Measurements from ENCODE around the gene ZNF205.
"Not testable (repeated sequence)": the region's sequence is repeated elsewhere in the genome, so short reads cannot be mapped to it uniquely, and the experiment has no call there.

- TF ChIP-seq POLR2A (IDR thresholded peaks at IDR 0.05), result not testable (repeated sequence)
- TF ChIP-seq, protein P1, sequence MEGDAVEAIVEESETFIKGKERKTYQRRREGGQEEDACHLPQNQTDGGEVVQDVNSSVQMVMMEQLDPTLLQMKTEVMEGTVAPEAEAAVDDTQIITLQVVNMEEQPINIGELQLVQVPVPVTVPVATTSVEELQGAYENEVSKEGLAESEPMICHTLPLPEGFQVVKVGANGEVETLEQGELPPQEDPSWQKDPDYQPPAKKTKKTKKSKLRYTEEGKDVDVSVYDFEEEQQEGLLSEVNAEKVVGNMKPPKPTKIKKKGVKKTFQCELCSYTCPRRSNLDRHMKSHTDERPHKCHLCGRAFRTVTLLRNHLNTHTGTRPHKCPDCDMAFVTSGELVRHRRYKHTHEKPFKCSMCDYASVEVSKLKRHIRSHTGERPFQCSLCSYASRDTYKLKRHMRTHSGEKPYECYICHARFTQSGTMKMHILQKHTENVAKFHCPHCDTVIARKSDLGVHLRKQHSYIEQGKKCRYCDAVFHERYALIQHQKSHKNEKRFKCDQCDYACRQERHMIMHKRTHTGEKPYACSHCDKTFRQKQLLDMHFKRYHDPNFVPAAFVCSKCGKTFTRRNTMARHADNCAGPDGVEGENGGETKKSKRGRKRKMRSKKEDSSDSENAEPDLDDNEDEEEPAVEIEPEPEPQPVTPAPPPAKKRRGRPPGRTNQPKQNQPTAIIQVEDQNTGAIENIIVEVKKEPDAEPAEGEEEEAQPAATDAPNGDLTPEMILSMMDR (IDR thresholded peaks at IDR 0.05), result not testable (repeated sequence)
Measured at GRCh38 chr16:3081957-3082356, 30.4 kb upstream of the ZNF205 start.
